Ectodermal cell (in vitro differentiated cells): Measurements from ENCODE around the gene CFAP107.
"Not testable (repeated sequence)": the region's sequence is repeated elsewhere in the genome, so short reads cannot be mapped to it uniquely, and the experiment has no call there.

Experiments
- H3K27ac ChIP-seq: 2 replicates; pipeline ENCODE4 v1.7.0; 2013; ENCODE audit warnings: mild to moderate bottlenecking, low read depth, low read length; ENCODE audit not compliant: insufficient read depth, poor library complexity, severe bottlenecking
- H3K27me3 ChIP-seq: 2 replicates; pipeline ENCODE4 v1.7.0; 2013; ENCODE audit warnings: mild to moderate bottlenecking, low read length; ENCODE audit not compliant: insufficient read depth, control insufficient read depth, poor library complexity, severe bottlenecking
- H3K36me3 ChIP-seq: one replicate; pipeline ENCODE4 v1.7.0; 2013; ENCODE audit warnings: low read length; ENCODE audit not compliant: control insufficient read depth, insufficient read depth
- H3K4me1 ChIP-seq: one replicate; pipeline ENCODE4 v1.7.0; 2013; ENCODE audit warnings: low read length; ENCODE audit not compliant: control insufficient read depth, insufficient read depth
- H3K4me3 ChIP-seq: 2 replicates; pipeline ENCODE4 v1.7.0; 2013; ENCODE audit warnings: low read depth, low read length, control low read depth; ENCODE audit not compliant: insufficient read depth
- H3K9me3 ChIP-seq: 2 replicates; pipeline ENCODE4 v1.7.0; 2013; ENCODE audit warnings: mild to moderate bottlenecking, low read length, moderate library complexity; ENCODE audit not compliant: control insufficient read depth
- WGBS, 2 experiments: methylation state at CpG; one replicate each; pipeline ENCODE4 v1.1.7; 2013; ENCODE audit warnings: missing lambda C conversion rate in 2 of 2; 5-methylcytosine and 5-hydroxymethylcytosine counted together

CFAP107 gene

GRCh38 chr1:12712929-12713328, 33.1 kb upstream of the CFAP107 start:
- Histone ChIP-seq H3K36me3 (no peaks in the 10 kb centered on the region), H3K27ac (no peak overlapping the region), H3K4me1 (peaks cover 9% of the 10 kb centered on the region), H3K27me3 (no peaks in the 10 kb centered on the region), H3K4me3 (no peak overlapping the region), H3K9me3 (no peaks in the 10 kb centered on the region)
- 89 to 90% methylated on average over 8 of the region's 8 CpGs for WGBS, 2 experiments

GRCh38 chr1:12713651-12714050, 32.3 kb upstream of the CFAP107 start:
- H3K9me3 ChIP-seq, H3K4me1 ChIP-seq, H3K36me3 ChIP-seq, H3K27me3 ChIP-seq, H3K27ac ChIP-seq, H3K4me3 ChIP-seq: not testable (repeated sequence)
- 87 to 88% methylated on average over 5 of the region's 5 CpGs for WGBS, 2 experiments

- Histone ChIP-seq H3K4me3 (no peak overlapping the region), H3K36me3 (no peaks in the 10 kb centered on the region), H3K27me3 (no peaks in the 10 kb centered on the region), H3K4me1 (peaks cover 9% of the 10 kb centered on the region), H3K27ac (no peak overlapping the region), H3K9me3 (no peaks in the 10 kb centered on the region)
- 94 to 95% methylated on average over 3 of the region's 3 CpGs for WGBS, 2 experiments
Measured at GRCh38 chr1:12714710-12715475, 31.1 kb upstream of the CFAP107 start.

- H3K9me3 ChIP-seq: no peaks in the 10 kb centered on the region
- WGBS, 2 experiments: 89 to 90% methylated on average over 8 of the region's 8 CpGs
- H3K27me3 ChIP-seq: no peaks in the 10 kb centered on the region
- H3K4me3 ChIP-seq: no peak within 1 kb of the TSS
- no peak within 1 kb of the TSS for H3K27ac ChIP-seq
- H3K36me3 ChIP-seq: no peaks in the 10 kb centered on the region
- H3K4me1 ChIP-seq: peaks cover 9% of the 10 kb centered on the region
Measured at GRCh38 chr1:12715896-12716437, 30.0 kb upstream of the CFAP107 start, which contains the start of gene AADACL3. AADACL3 (plus strand) TSS chr1:12716110; CDS start chr1:12716177, 67 bp downstream.

- 37 to 51% methylated on average over 6 to 7 of the region's 7 CpGs for WGBS, 2 experiments
- H3K9me3 ChIP-seq: no peaks in the 10 kb centered on the region
- no peak overlapping the region for H3K4me3 ChIP-seq
- no peaks in the 10 kb centered on the region for H3K27me3 ChIP-seq
- no peaks in the 10 kb centered on the region for H3K36me3 ChIP-seq
- H3K4me1 ChIP-seq: peaks cover 9% of the 10 kb centered on the region
- no peak overlapping the region for H3K27ac ChIP-seq
Measured at GRCh38 chr1:12717301-12717838, 28.6 kb upstream of the CFAP107 start.

GRCh38 chr1:12722626-12723025, 23.4 kb upstream of the CFAP107 start:
- no peaks in the 10 kb centered on the region for H3K9me3 ChIP-seq
- no peak overlapping the region for H3K27ac ChIP-seq
- 88 to 100% methylated on average over 1 of the region's 1 CpG for WGBS, 2 experiments
- no peaks in the 10 kb centered on the region for H3K27me3 ChIP-seq
- no peak overlapping the region for H3K4me3 ChIP-seq
- peaks cover 2% of the 10 kb centered on the region for H3K4me1 ChIP-seq
- no peaks in the 10 kb centered on the region for H3K36me3 ChIP-seq

GRCh38 chr1:12728391-12728790, 17.6 kb upstream of the CFAP107 start:
- Histone ChIP-seq H3K4me1 (no peaks in the 10 kb centered on the region), H3K27me3 (no peaks in the 10 kb centered on the region), H3K9me3 (no peaks in the 10 kb centered on the region), H3K36me3 (no peaks in the 10 kb centered on the region), H3K27ac (no peak overlapping the region), H3K4me3 (no peak overlapping the region)
- WGBS, 2 experiments: 92 to 94% methylated on average over 2 of the region's 2 CpGs

GRCh38 chr1:12730156-12730555, 15.8 kb upstream of the CFAP107 start:
- H3K9me3 ChIP-seq: no peaks in the 10 kb centered on the region
- H3K4me3 ChIP-seq: no peak overlapping the region
- no peaks in the 10 kb centered on the region for H3K36me3 ChIP-seq
- WGBS, 2 experiments: 86 to 100% methylated on average over 1 of the region's 1 CpG
- H3K27me3 ChIP-seq: no peaks in the 10 kb centered on the region
- no peaks in the 10 kb centered on the region for H3K4me1 ChIP-seq
- no peak overlapping the region for H3K27ac ChIP-seq

GRCh38 chr1:12731084-12731483, 14.9 kb upstream of the CFAP107 start:
- not testable (repeated sequence) for H3K4me1 ChIP-seq, H3K36me3 ChIP-seq, H3K9me3 ChIP-seq, H3K4me3 ChIP-seq, H3K27ac ChIP-seq, H3K27me3 ChIP-seq
- WGBS, 2 experiments: 87 to 93% methylated on average over 2 of the region's 2 CpGs

- Histone ChIP-seq H3K36me3 (no peaks in the 10 kb centered on the region), H3K27me3 (no peaks in the 10 kb centered on the region), H3K4me1 (no peaks in the 10 kb centered on the region), H3K4me3 (no peak overlapping the region), H3K27ac (no peak overlapping the region), H3K9me3 (no peaks in the 10 kb centered on the region)
- 91 to 95% methylated on average over 2 to 3 of the region's 3 CpGs for WGBS, 2 experiments
Measured at GRCh38 chr1:12734651-12735050, 11.3 kb upstream of the CFAP107 start.
